HG03095 (cell line): ENCODE data around the gene SLC24A3.
"Not testable (repeated sequence)": the region's sequence is repeated elsewhere in the genome, so short reads cannot be mapped to it uniquely, and the experiment has no call there.

ENCODE experiments used
- ATAC-seq: cut with Tn5 transposase; IDR thresholded peaks from one replicate; pipeline ENCODE4 v1.9.1; 2021; ENCODE audit warnings: moderate library complexity; ENCODE audit not compliant: unreplicated experiment

Gene SLC24A3

GRCh38 chr20:19616620-19617019 is 404.2 kb downstream of the SLC24A3 start:
- no peak for ATAC-seq

GRCh38 chr20:19617256-19617655 is 404.8 kb downstream of the SLC24A3 start:
- ATAC-seq = no peak

- ATAC-seq = no peak
Measured at GRCh38 chr20:19618711-19619110, 406.3 kb downstream of the SLC24A3 start.

- no peak for ATAC-seq
Measured at GRCh38 chr20:19619904-19620430, 407.5 kb downstream of the SLC24A3 start.

- ATAC-seq = no peak
Measured at GRCh38 chr20:19620446-19620845, 408.0 kb downstream of the SLC24A3 start.

- no peak for ATAC-seq
Measured at GRCh38 chr20:19621072-19621471, 408.6 kb downstream of the SLC24A3 start.

- ATAC-seq = no peak
Measured at GRCh38 chr20:19624221-19624965, 412.0 kb downstream of the SLC24A3 start.

GRCh38 chr20:19625426-19625825 is 413.0 kb downstream of the SLC24A3 start:
- ATAC-seq = no peak

GRCh38 chr20:19626896-19627295 is 414.5 kb downstream of the SLC24A3 start:
- ATAC-seq = no peak

GRCh38 chr20:19628570-19629134 is 416.2 kb downstream of the SLC24A3 start:
- peak; percentile 54 for ATAC-seq

- no peak for ATAC-seq
Measured at GRCh38 chr20:19631410-19631809, 419.0 kb downstream of the SLC24A3 start.

GRCh38 chr20:19633985-19634384 is 421.5 kb downstream of the SLC24A3 start:
- ATAC-seq = no peak

GRCh38 chr20:19639471-19640045 is 427.1 kb downstream of the SLC24A3 start:
- not testable (repeated sequence) for ATAC-seq

- ATAC-seq = no peak
Measured at GRCh38 chr20:19642860-19643259, 430.4 kb downstream of the SLC24A3 start.

GRCh38 chr20:19644085-19644484 is 431.6 kb downstream of the SLC24A3 start:
- ATAC-seq = no peak

- no peak for ATAC-seq
Measured at GRCh38 chr20:19646963-19647362, 434.5 kb downstream of the SLC24A3 start.

- no peak for ATAC-seq
Measured at GRCh38 chr20:19648024-19648423, 435.6 kb downstream of the SLC24A3 start.

GRCh38 chr20:19649041-19649440 is 436.6 kb downstream of the SLC24A3 start:
- ATAC-seq = no peak

- ATAC-seq = no peak
Measured at GRCh38 chr20:19652591-19653026, 440.2 kb downstream of the SLC24A3 start.

GRCh38 chr20:19653327-19653726 is 440.9 kb downstream of the SLC24A3 start:
- ATAC-seq = no peak

GRCh38 chr20:19654921-19655320 is 442.5 kb downstream of the SLC24A3 start:
- ATAC-seq = no peak

- peak; percentile 81 for ATAC-seq
Measured at GRCh38 chr20:19658137-19658536, 445.7 kb downstream of the SLC24A3 start.
